Common myeloid progenitor, CD34-positive (primary cell): ENCODE measurements around the gene PXMP4.

ENCODE experiments used
- CTCF ChIA-PET: fragments of 350-600 bp; sonication (Branson Sonifier 250); formaldehyde crosslinking; loops from one replicate; lab custom pipeline; 2021; ENCODE audit warnings: antibody characterized with exemption; lab: Charles Lee
- POLR2A ChIA-PET: fragments of 350-600 bp; sonication (Branson Sonifier 250); formaldehyde crosslinking; loops from one replicate; lab custom pipeline; 2021; ENCODE audit warnings: antibody characterized with exemption; lab: Charles Lee
- DNase-seq, 3 donors: peaks; one replicate each; pipeline versions ENCODE4 v3.0.0 to v3.0.0-alpha.2; 2013
- H3K27ac ChIP-seq, 2 experiments: 1 replicate in 1 of 2; 2 replicates in 1 of 2; pipeline ENCODE4 v1.7.0; 2013; ENCODE audit warnings: inconsistent platforms in 2 of 2, low read length in 2 of 2, mild to moderate bottlenecking in 2 of 2, low read depth in 1 of 2, moderate library complexity in 1 of 2; ENCODE audit not compliant: severe bottlenecking in 2 of 2, insufficient read depth in 1 of 2, poor library complexity in 1 of 2
- H3K27me3 ChIP-seq, 5 experiments: replicated peaks in 2 of 5; 1 replicate in 3 of 5; 2 replicates in 2 of 5; pipeline versions ENCODE4 v1.6.1 to v1.7.0; 2013; ENCODE audit warnings: low read length in 4 of 5, mild to moderate bottlenecking in 2 of 5, moderate library complexity in 2 of 5, inconsistent platforms in 1 of 5; ENCODE audit not compliant: insufficient read depth in 5 of 5, control insufficient read depth in 4 of 5
- H3K36me3 ChIP-seq, 4 experiments: 1 replicate in 2 of 4; 2 replicates in 2 of 4; pipeline versions ENCODE4 v1.6.1 to v1.7.0; 2013; ENCODE audit warnings: low read length in 3 of 4, control low read depth in 1 of 4, mild to moderate bottlenecking in 1 of 4; ENCODE audit not compliant: control insufficient read depth in 4 of 4, insufficient read depth in 4 of 4
- H3K4me1 ChIP-seq, 4 experiments: 1 replicate in 3 of 4; 2 replicates in 1 of 4; pipeline versions ENCODE4 v1.6.1 to v1.7.1; 2013; ENCODE audit warnings: low read length in 3 of 4, mild to moderate bottlenecking in 3 of 4, control low read depth in 1 of 4, inconsistent platforms in 1 of 4, moderate library complexity in 1 of 4; ENCODE audit not compliant: control insufficient read depth in 4 of 4, insufficient read depth in 4 of 4; ENCODE audit errors: control extremely low read depth in 1 of 4
- H3K4me3 ChIP-seq, 7 experiments: 1 replicate in 4 of 7; 2 replicates in 3 of 7; pipeline versions ENCODE4 v1.5.1 to v1.7.0; 2013; ENCODE audit warnings: mild to moderate bottlenecking in 7 of 7, low read length in 6 of 7, moderate library complexity in 6 of 7, inconsistent platforms in 2 of 7, low read depth in 2 of 7, control low read depth in 1 of 7; ENCODE audit not compliant: insufficient read depth in 4 of 7, control insufficient read depth in 1 of 7; ENCODE audit errors: extremely low read depth in 1 of 7
- H3K9me3 ChIP-seq, 5 experiments: 1 replicate in 4 of 5; 2 replicates in 1 of 5; pipeline versions ENCODE4 v1.6.1 to v1.7.1; 2013; ENCODE audit warnings: low read length in 4 of 5, mild to moderate bottlenecking in 2 of 5, inconsistent platforms in 1 of 5, low read depth in 1 of 5, moderate library complexity in 1 of 5; ENCODE audit not compliant: control insufficient read depth in 4 of 5, insufficient read depth in 2 of 5; ENCODE audit errors: control extremely low read depth in 1 of 5
- whole genome bisulfite sequencing: methylation state at CpG from one replicate; pipeline ENCODE4 v1.1.5; 2013; ENCODE audit not compliant: insufficient coverage; 5-methylcytosine and 5-hydroxymethylcytosine counted together

The PXMP4 gene

GRCh38 chr20:33688938-33689424, 31.1 kb downstream of the PXMP4 start:
- 57% methylated on average over 1 of the region's 3 CpGs for WGBS

GRCh38 chr20:33687993-33688937, 31.8 kb downstream of the PXMP4 start:
- no peak overlapping the region for H3K4me3 ChIP-seq
- POLR2A ChIA-PET: interaction anchor here (0.6 kb wide), 1 partner anchor 1675 kb away, joined by 6 read pairs; no protein-coding TSS in a partner anchor
- DNase-seq: no peak
- CTCF ChIA-PET: interaction anchor here (1.0 to 1.9 kb wide), 2 partner anchors 21 to 289 kb away, joined by 3 to 8 read pairs; partner anchors contain the start of gene ACTL10
- H3K27ac ChIP-seq: no peak overlapping the region
- H3K36me3 ChIP-seq: peaks cover 0 to 5% (median 0%) of the 10 kb centered on the region in 4 experiments
- H3K27me3 ChIP-seq: no peaks in the 10 kb centered on the region
- H3K4me1 ChIP-seq: peaks cover 0 to 55% (median 26%) of the 10 kb centered on the region in 4 experiments
- 94% methylated on average over 3 of the region's 3 CpGs for WGBS
- no peaks in the 10 kb centered on the region for H3K9me3 ChIP-seq

More at GRCh38 chr20:33688938-33689424, 31.1 kb downstream of the PXMP4 start:
- Histone ChIP-seq H3K4me1 (peaks cover 0 to 51% (median 26%) of the 10 kb centered on the region in 4 experiments), H3K27ac (no peak overlapping the region), H3K27me3 (no peaks in the 10 kb centered on the region), H3K9me3 (no peaks in the 10 kb centered on the region), H3K36me3 (peaks cover 0 to 1% (median 0%) of the 10 kb centered on the region in 4 experiments), H3K4me3 (no peak overlapping the region)
- ChIA-PET POLR2A (no interaction called here), CTCF (interaction anchor here (0.9 kb wide), 1 partner anchor 22 kb away, joined by 3 read pairs; the partner anchor contains the start of gene ACTL10)
- peak in 2 of 3 donors; percentile 43 to 67 for DNase-seq

GRCh38 chr20:33687370-33687915, 32.7 kb downstream of the PXMP4 start:
- POLR2A ChIA-PET: no interaction called here
- Histone ChIP-seq H3K27ac (no peak overlapping the region), H3K27me3 (no peaks in the 10 kb centered on the region), H3K4me3 (no peak overlapping the region), H3K36me3 (peaks cover 0 to 5% (median 1%) of the 10 kb centered on the region in 4 experiments), H3K4me1 (peaks cover 0 to 55% (median 26%) of the 10 kb centered on the region in 4 experiments), H3K9me3 (no peaks in the 10 kb centered on the region)
- DNase-seq: peak in 2 of 3 donors; percentile 41 to 46
- CTCF ChIA-PET: interaction anchor here (0.9 to 1.9 kb wide), 3 partner anchors 20 to 288 kb away, joined by 3 to 8 read pairs (median 3); partner anchors contain the start of gene ACTL10
- WGBS: 82% methylated on average over 8 of the region's 8 CpGs

- CTCF ChIA-PET: interaction anchor here (0.9 to 1.9 kb wide), 2 partner anchors 20 to 123 kb away, joined by 3 to 8 read pairs; partner anchors contain the start of gene ACTL10
- peak overlapping the region in 5 of 7 experiments; percentile 40 to 75 (median 58) for H3K4me3 ChIP-seq
- H3K27ac ChIP-seq: peak overlapping the region in 1 of 2 experiments; percentile 14
- H3K36me3 ChIP-seq: peaks cover 0 to 7% (median 2%) of the 10 kb centered on the region in 4 experiments
- DNase-seq: no peak
- no peaks in the 10 kb centered on the region for H3K9me3 ChIP-seq
- peaks cover 0 to 55% (median 26%) of the 10 kb centered on the region in 4 experiments for H3K4me1 ChIP-seq
- WGBS: 85% methylated on average over 10 of the region's 14 CpGs
- POLR2A ChIA-PET: interaction anchor here (0.5 kb wide), 1 partner anchor 10 kb away, joined by 3 read pairs; no protein-coding TSS in a partner anchor
- H3K27me3 ChIP-seq: no peaks in the 10 kb centered on the region
Observed at GRCh38 chr20:33686984-33687366, 33.1 kb downstream of the PXMP4 start.

GRCh38 chr20:33686100-33686983, 33.8 kb downstream of the PXMP4 start, which contains the start of gene E2F1:
Gene E2F1, minus strand, starts transcription at chr20:33686385. Its CDS starts 121 bp downstream, at chr20:33686264.
- Histone ChIP-seq H3K27me3 (no peaks in the 10 kb centered on the region), H3K36me3 (peaks cover 0 to 13% (median 2%) of the 10 kb centered on the region in 4 experiments), H3K9me3 (no peaks in the 10 kb centered on the region), H3K4me1 (peaks cover 0 to 55% (median 26%) of the 10 kb centered on the region in 4 experiments), H3K4me3 (peak within 1 kb of the TSS; percentile 31 to 89 (median 71)), H3K27ac (peak within 1 kb of the TSS in 1 of 2 experiments; percentile 46)
- WGBS: 2% methylated on average over 93 of the region's 101 CpGs
- CTCF ChIA-PET: interaction anchor here (0.8 to 2.6 kb wide), 4 partner anchors 10 to 124 kb away, joined by 3 to 8 read pairs (median 5); partner anchors contain the start of gene ACTL10
- peak; percentile 91 to 94 (median 93) for DNase-seq
- POLR2A ChIA-PET: interaction anchor here (0.5 kb wide), 1 partner anchor 11 kb away, joined by 3 read pairs; no protein-coding TSS in a partner anchor
